RWPE2 (cell line): ENCODE data around the gene MAP3K20.
A peak's percentile ranks its signal among the peaks of the same experiment; 100 is the strongest.

Source experiments
- ATAC-seq: fragments of 200-7000 bp; cut with Tn5 transposase; 3 replicates; pipeline ENCODE4 v1.9.1; 2021; ENCODE audit warnings: low read depth
- DNase-seq: peaks from one replicate; pipeline ENCODE4 v3.0.0-alpha.2; 2020; ENCODE audit warnings: low spot score
- H3K27ac ChIP-seq: fragments of 450-650 bp; 2 replicates; pipeline ENCODE4 v1.5.1; 2017; ENCODE audit warnings: mild to moderate bottlenecking; ENCODE audit not compliant: poor library complexity, severe bottlenecking
- H3K27me3 ChIP-seq: fragments of 250-450 bp; sonication (Bioruptor Pico); 2 replicates; pipeline ENCODE4 v1.5.1; 2021; ENCODE audit warnings: mild to moderate bottlenecking, moderate library complexity; ENCODE audit not compliant: insufficient read depth, poor library complexity, severe bottlenecking
- H3K36me3 ChIP-seq: fragments of 250-450 bp; sonication (Bioruptor Pico); 2 replicates; pipeline ENCODE4 v1.5.1; 2020; ENCODE audit warnings: low read depth, mild to moderate bottlenecking, moderate library complexity
- H3K4me1 ChIP-seq: fragments of 250-450 bp; sonication (Bioruptor Pico); 2 replicates; pipeline ENCODE4 v1.5.1; 2021; ENCODE audit warnings: mild to moderate bottlenecking, moderate library complexity; ENCODE audit not compliant: insufficient read depth, poor library complexity, severe bottlenecking
- H3K4me3 ChIP-seq: fragments of 250-450 bp; sonication (Bioruptor Pico); 2 replicates; pipeline ENCODE4 v1.5.1; 2021; ENCODE audit warnings: mild to moderate bottlenecking, moderate library complexity; ENCODE audit not compliant: severe bottlenecking
- H3K9me3 ChIP-seq: fragments of 250-450 bp; sonication (Bioruptor Pico); 2 replicates; pipeline ENCODE4 v1.5.1; 2021; ENCODE audit warnings: mild to moderate bottlenecking, moderate library complexity; ENCODE audit not compliant: severe bottlenecking
- TF ChIP-seq, protein P1 (sequence below): fragments of 450-650 bp; IDR thresholded peaks from one replicate; pipeline ENCODE4 v1.5.1; 2017; ENCODE audit warnings: mild to moderate bottlenecking, moderate library complexity; ENCODE audit not compliant: poor library complexity, severe bottlenecking

The MAP3K20 gene

DNA sequence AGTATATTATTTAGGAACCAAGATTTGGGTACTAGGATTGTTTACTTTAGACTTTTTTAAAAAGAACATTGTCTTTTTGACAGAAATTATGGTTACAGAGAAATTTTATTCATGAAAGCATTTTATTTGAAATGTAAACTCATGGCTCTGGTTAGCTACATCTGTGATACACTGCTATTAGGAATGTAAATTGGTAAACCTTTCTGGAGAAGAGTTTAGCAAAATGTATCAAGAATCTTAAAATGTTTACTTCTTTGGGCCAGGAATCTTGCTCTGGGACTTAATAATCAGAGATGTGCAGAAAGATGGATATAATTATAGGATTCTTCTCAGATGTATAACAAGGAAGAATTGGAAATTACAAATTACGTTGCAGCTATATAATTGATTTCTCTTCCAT lies 19.7 kb downstream of the MAP3K20 start:
- Histone ChIP-seq H3K27me3 (no peaks in the 10 kb centered on the region), H3K4me3 (no peak overlapping the region), H3K4me1 (peaks cover 6% of the 10 kb centered on the region), H3K27ac (no peak overlapping the region), H3K9me3 (no peaks in the 10 kb centered on the region), H3K36me3 (peaks cover 79% of the 10 kb centered on the region)
- TF ChIP-seq, protein P1, sequence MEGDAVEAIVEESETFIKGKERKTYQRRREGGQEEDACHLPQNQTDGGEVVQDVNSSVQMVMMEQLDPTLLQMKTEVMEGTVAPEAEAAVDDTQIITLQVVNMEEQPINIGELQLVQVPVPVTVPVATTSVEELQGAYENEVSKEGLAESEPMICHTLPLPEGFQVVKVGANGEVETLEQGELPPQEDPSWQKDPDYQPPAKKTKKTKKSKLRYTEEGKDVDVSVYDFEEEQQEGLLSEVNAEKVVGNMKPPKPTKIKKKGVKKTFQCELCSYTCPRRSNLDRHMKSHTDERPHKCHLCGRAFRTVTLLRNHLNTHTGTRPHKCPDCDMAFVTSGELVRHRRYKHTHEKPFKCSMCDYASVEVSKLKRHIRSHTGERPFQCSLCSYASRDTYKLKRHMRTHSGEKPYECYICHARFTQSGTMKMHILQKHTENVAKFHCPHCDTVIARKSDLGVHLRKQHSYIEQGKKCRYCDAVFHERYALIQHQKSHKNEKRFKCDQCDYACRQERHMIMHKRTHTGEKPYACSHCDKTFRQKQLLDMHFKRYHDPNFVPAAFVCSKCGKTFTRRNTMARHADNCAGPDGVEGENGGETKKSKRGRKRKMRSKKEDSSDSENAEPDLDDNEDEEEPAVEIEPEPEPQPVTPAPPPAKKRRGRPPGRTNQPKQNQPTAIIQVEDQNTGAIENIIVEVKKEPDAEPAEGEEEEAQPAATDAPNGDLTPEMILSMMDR = no peak
- ATAC-seq (no peak), DNase-seq (no peak)

DNA sequence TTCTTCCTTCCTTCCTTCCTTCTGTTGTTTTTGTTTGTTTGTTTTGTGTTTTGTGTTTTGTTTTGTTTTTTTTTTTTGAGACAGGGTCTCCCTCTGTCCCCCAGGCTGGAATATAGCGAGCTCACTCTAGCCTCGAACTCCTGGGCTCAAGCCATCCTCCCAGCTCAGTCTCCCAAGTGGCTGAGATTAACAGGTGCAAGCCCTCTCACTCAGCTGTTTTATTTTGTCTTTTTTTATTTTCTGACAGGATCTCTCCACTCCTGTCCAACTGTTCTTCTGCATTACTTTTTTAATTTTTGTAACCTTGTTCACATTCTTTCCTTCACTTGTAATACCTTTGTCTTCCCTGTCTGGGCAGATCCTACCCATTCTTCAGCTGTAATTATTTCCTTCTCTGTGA lies 23.6 kb downstream of the MAP3K20 start:
- H3K4me1 ChIP-seq = peaks cover 11% of the 10 kb centered on the region
- ATAC-seq = no peak

DNA sequence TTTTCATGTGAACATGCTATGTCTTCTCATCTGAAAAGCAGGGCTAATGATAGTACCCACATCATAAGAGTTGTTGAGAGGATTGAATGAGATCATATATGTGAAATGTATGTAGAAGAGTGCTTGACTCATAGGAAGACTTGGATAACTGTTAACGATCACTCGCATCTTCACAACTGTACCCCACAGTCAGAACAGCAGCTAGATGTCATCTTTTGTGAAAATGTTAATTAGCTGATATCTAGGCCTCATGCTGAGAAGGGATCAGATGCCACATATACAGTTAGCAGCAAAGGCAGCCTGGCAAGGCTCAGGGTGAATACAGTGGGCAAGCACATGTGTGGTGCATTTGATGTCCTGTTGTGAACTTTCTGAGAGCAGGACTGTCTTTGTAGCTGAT lies 24.2 kb downstream of the MAP3K20 start:
- Histone ChIP-seq H3K36me3 (peaks cover 68% of the 10 kb centered on the region), H3K4me3 (no peak overlapping the region), H3K27ac (no peak overlapping the region), H3K4me1 (peaks cover 11% of the 10 kb centered on the region), H3K27me3 (no peaks in the 10 kb centered on the region), H3K9me3 (no peaks in the 10 kb centered on the region)
- DNase-seq (no peak), ATAC-seq (no peak)
- TF ChIP-seq, protein P1 = no peak

More for the DNA sequence above, 23.6 kb downstream of the MAP3K20 start:
- peaks cover 73% of the 10 kb centered on the region for H3K36me3 ChIP-seq
- H3K4me3 ChIP-seq = no peak overlapping the region
- TF ChIP-seq, protein P1 = no peak
- DNase-seq = no peak
- H3K9me3 ChIP-seq = no peaks in the 10 kb centered on the region
- H3K27ac ChIP-seq = no peak overlapping the region
- no peaks in the 10 kb centered on the region for H3K27me3 ChIP-seq

DNA sequence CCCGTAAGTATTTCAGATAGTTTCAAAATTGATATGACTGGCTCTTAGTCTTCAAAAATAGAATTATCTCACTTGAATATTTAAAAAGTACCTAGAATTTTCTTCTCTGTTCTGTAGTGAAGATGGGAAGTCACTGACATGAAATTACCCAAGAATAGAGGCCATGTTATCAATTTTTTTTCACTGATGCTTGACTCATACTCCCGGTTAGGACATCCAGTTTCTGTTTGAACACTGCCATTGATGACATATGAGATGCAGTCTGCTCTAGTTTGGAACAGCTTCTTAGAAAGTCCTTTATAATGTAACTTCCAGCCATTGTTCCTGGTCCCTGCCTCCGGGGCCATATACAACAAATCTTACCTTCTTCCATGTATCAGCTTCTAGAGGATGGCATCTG lies 26.0 kb downstream of the MAP3K20 start:
- Histone ChIP-seq H3K36me3 (peaks cover 51% of the 10 kb centered on the region), H3K4me1 (peaks cover 11% of the 10 kb centered on the region), H3K4me3 (no peak overlapping the region), H3K27ac (peak overlapping the region; percentile 9), H3K27me3 (no peaks in the 10 kb centered on the region), H3K9me3 (no peaks in the 10 kb centered on the region)
- TF ChIP-seq, protein P1 = no peak
- ATAC-seq = peak; percentile 87
- no peak for DNase-seq

DNA sequence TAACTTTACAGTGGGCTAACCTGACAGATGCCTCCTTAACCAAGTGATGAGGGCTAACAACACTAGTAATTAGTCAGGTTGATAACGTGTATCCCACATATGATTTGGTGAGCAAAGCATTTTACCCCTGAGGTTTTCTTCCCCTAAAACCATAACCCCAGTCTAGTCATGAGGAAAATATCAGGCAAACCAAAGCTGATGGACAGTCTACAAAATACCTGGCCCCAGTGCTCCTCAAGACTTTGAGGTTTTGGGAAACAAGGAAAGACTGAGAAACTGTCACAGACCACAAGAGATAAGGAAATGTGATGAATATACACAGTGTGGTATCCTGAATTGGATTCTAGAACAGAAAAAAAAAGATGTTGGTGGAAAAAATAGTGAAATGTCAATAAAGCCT lies 28.5 kb downstream of the MAP3K20 start:
- ATAC-seq (no peak), DNase-seq (no peak)
- H3K27ac ChIP-seq = no peak overlapping the region
- peaks cover 36% of the 10 kb centered on the region for H3K36me3 ChIP-seq
- H3K9me3 ChIP-seq = no peaks in the 10 kb centered on the region
- peaks cover 21% of the 10 kb centered on the region for H3K4me1 ChIP-seq
- TF ChIP-seq, protein P1 = no peak
- H3K4me3 ChIP-seq = no peak overlapping the region
- H3K27me3 ChIP-seq = no peaks in the 10 kb centered on the region
